Stimulated activated naive CD4-positive, alpha-beta T cell (primary cell): Measurements from ENCODE around the gene CMBL.
"Not testable (repeated sequence)": the region's sequence is repeated elsewhere in the genome, so short reads cannot be mapped to it uniquely, and the experiment has no call there.

Experiments
- DNase-seq, 6 experiments: peaks; one replicate each; lab custom pipeline; 2025; lab: John Stamatoyannopoulos, UW

The CMBL gene

GRCh38 chr5:10307206-10308148 is at the start of gene CMBL:
CMBL (minus strand) TSS chr5:10307902; CDS start chr5:10290762, 17,140 bp downstream.
- DNase-seq = peak in 3 of 6 experiments; percentile 6 to 32 (median 32)

GRCh38 chr5:10355071-10355889 is 47.6 kb upstream of the CMBL start:
- DNase-seq = no peak

- DNase-seq = peak in 5 of 6 experiments; percentile 11 to 66 (median 51)
These were observed 46.6 kb upstream of the CMBL start for GRCh38 chr5:10354048-10354872.

GRCh38 chr5:10353241-10354047 is 45.7 kb upstream of the CMBL start, which contains the start of gene MARCHF6:
MARCHF6 (plus strand) TSS chr5:10353695; CDS start chr5:10353899, 204 bp downstream.
- DNase-seq = peak; percentile 94 to 97 (median 95)

GRCh38 chr5:10352430-10353240 is 44.9 kb upstream of the CMBL start:
- peak in 1 of 6 experiments; percentile 24 for DNase-seq

- no peak for DNase-seq
These were observed 44.2 kb upstream of the CMBL start for GRCh38 chr5:10351919-10352318.

GRCh38 chr5:10351199-10351905 is 43.6 kb upstream of the CMBL start:
- DNase-seq = no peak

- no peak for DNase-seq
These were observed 40.6 kb upstream of the CMBL start for GRCh38 chr5:10348258-10348657.

GRCh38 chr5:10344461-10345106 is 36.9 kb upstream of the CMBL start:
- not testable (repeated sequence) for DNase-seq

GRCh38 chr5:10343486-10343885 is 35.8 kb upstream of the CMBL start:
- DNase-seq = no peak

- no peak for DNase-seq
These were observed 32.3 kb upstream of the CMBL start for GRCh38 chr5:10339958-10340357.

- no peak for DNase-seq
These were observed 31.5 kb upstream of the CMBL start for GRCh38 chr5:10339058-10339811.

- no peak for DNase-seq
These were observed 31.0 kb upstream of the CMBL start for GRCh38 chr5:10338686-10339057.

GRCh38 chr5:10337986-10338385 is 30.3 kb upstream of the CMBL start:
- no peak for DNase-seq

GRCh38 chr5:10337107-10337506 is 29.4 kb upstream of the CMBL start:
- no peak for DNase-seq

- DNase-seq = no peak
These were observed 28.2 kb upstream of the CMBL start for GRCh38 chr5:10335711-10336470.

GRCh38 chr5:10334831-10335230 is 27.1 kb upstream of the CMBL start:
- DNase-seq = no peak
